IMR-90 (cell line): ENCODE results near the gene PTGS2.
"Not testable (repeated sequence)": the region's sequence is repeated elsewhere in the genome, so short reads cannot be mapped to it uniquely, and the experiment has no call there.

Experiments used
- BHLHE40 ChIP-seq: fragments of 150-350 bp; IDR thresholded peaks from 2 replicates; pipeline ENCODE4 v1.6.1; 2016; ENCODE audit warnings: mild to moderate bottlenecking, low read depth, low read length
- CEBPB ChIP-seq: IDR thresholded peaks from 2 replicates; pipeline ENCODE4 v1.6.1; 2012; ENCODE audit warnings: low read depth, low read length, improper control_type of control experiment
- CTCF ChIP-seq: conservative IDR thresholded peaks from 2 replicates; pipeline ENCODE4 v1.5.1; 2012; ENCODE audit warnings: mild to moderate bottlenecking, low read depth, low read length, improper control_type of control experiment
- FOS ChIP-seq: fragments of 150-350 bp; IDR thresholded peaks from 2 replicates; pipeline ENCODE4 v1.6.1; 2016; ENCODE audit warnings: low read depth, low read length
- MAFK ChIP-seq: IDR thresholded peaks from 2 replicates; pipeline ENCODE4 v1.6.1; 2012; ENCODE audit warnings: low read depth, low read length, improper control_type of control experiment
- MAZ ChIP-seq: IDR thresholded peaks from 2 replicates; pipeline ENCODE4 v1.6.1; 2012; ENCODE audit warnings: low read depth, mild to moderate bottlenecking, low read length, improper control_type of control experiment, moderate library complexity, borderline replicate concordance
- MXI1 ChIP-seq: IDR thresholded peaks from 2 replicates; pipeline ENCODE4 v1.6.1; 2012; ENCODE audit warnings: low read depth, mild to moderate bottlenecking, low read length, moderate library complexity, borderline replicate concordance
- POLR2A ChIP-seq: IDR thresholded peaks from 2 replicates; pipeline ENCODE4 v1.6.1; 2012; ENCODE audit warnings: mild to moderate bottlenecking, low read depth, low read length
- RAD21 ChIP-seq: IDR thresholded peaks from 2 replicates; pipeline ENCODE4 v1.6.1; 2012; ENCODE audit warnings: low read length, improper control_type of control experiment
- RCOR1 ChIP-seq: IDR thresholded peaks from 2 replicates; pipeline ENCODE4 v1.6.1; 2012; ENCODE audit warnings: mild to moderate bottlenecking, low read length, improper control_type of control experiment; ENCODE audit not compliant: insufficient replicate concordance
- RFX5 ChIP-seq: IDR thresholded peaks from 2 replicates; pipeline ENCODE4 v1.8.0; 2012; ENCODE audit warnings: low read depth, mild to moderate bottlenecking, low read length, moderate library complexity
- SMC3 ChIP-seq: fragments of 150-350 bp; IDR thresholded peaks from 2 replicates; pipeline ENCODE4 v1.6.1; 2016; ENCODE audit warnings: low read depth, mild to moderate bottlenecking, antibody characterized with exemption, low read length, moderate library complexity
- TF ChIP-seq, protein P1 (sequence below): fragments of 150-350 bp; IDR thresholded peaks from 2 replicates; pipeline ENCODE4 v1.6.1; 2016; ENCODE audit warnings: low read depth, mild to moderate bottlenecking, low read length, moderate library complexity, borderline replicate concordance
- TF ChIP-seq, protein P2 (sequence below): fragments of 150-350 bp; IDR thresholded peaks from 2 replicates; pipeline ENCODE4 v1.6.1; 2017; ENCODE audit warnings: mild to moderate bottlenecking, antibody characterized with exemption, low read length, low read depth

GRCh38 chr1:186637567-186637966 is 42.7 kb downstream of the PTGS2 start:
- TF ChIP-seq POLR2A, CTCF, BHLHE40, RAD21, RCOR1, CEBPB, MAZ, MAFK, MXI1, RFX5, FOS, SMC3: not testable (repeated sequence)
- TF ChIP-seq, protein P1, sequence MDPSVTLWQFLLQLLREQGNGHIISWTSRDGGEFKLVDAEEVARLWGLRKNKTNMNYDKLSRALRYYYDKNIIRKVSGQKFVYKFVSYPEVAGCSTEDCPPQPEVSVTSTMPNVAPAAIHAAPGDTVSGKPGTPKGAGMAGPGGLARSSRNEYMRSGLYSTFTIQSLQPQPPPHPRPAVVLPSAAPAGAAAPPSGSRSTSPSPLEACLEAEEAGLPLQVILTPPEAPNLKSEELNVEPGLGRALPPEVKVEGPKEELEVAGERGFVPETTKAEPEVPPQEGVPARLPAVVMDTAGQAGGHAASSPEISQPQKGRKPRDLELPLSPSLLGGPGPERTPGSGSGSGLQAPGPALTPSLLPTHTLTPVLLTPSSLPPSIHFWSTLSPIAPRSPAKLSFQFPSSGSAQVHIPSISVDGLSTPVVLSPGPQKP = not testable (repeated sequence)
- TF ChIP-seq, protein P2, sequence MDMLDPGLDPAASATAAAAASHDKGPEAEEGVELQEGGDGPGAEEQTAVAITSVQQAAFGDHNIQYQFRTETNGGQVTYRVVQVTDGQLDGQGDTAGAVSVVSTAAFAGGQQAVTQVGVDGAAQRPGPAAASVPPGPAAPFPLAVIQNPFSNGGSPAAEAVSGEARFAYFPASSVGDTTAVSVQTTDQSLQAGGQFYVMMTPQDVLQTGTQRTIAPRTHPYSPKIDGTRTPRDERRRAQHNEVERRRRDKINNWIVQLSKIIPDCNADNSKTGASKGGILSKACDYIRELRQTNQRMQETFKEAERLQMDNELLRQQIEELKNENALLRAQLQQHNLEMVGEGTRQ = not testable (repeated sequence)
